HEK293 (cell line): ENCODE results near the gene RGS9.

Experiments used
- CTCF ChIP-seq: fragments of 450-650 bp; formaldehyde crosslinking; IDR thresholded peaks from 2 replicates; pipeline ENCODE4 v1.5.1; 2016; ENCODE audit warnings: missing biosample characterization, missing genetic modification characterization
- SP7 ChIP-seq: fragments of 450-650 bp; formaldehyde crosslinking; IDR thresholded peaks from 2 replicates; pipeline ENCODE4 v1.5.1; 2016; ENCODE audit warnings: missing biosample characterization, missing genetic modification characterization
- TCF7L2 ChIP-seq: IDR thresholded peaks from 2 replicates; pipeline ENCODE4 v1.6.1; 2011; ENCODE audit warnings: low read depth, mild to moderate bottlenecking, inconsistent platforms, low read length, moderate library complexity, borderline replicate concordance
- ZBTB7A ChIP-seq: fragments of 450-650 bp; formaldehyde crosslinking; IDR thresholded peaks from 2 replicates; pipeline ENCODE4 v1.5.1; 2016; ENCODE audit warnings: low read depth, missing biosample characterization, missing genetic modification characterization
- ZNF2 ChIP-seq: fragments of 450-650 bp; formaldehyde crosslinking; IDR thresholded peaks from 2 replicates; pipeline ENCODE4 v1.5.1; 2016; ENCODE audit warnings: missing biosample characterization, missing genetic modification characterization
- ZNF274 ChIP-seq, 2 experiments: fragments of 200-500 bp in 1 of 2; fragments of 450-650 bp in 1 of 2; sonication (Bioruptor generic) in 1 of 2; formaldehyde crosslinking in 1 of 2; IDR thresholded peaks; 2 replicates each; pipeline versions ENCODE4 v1.5.1 to v1.6.1; 2014 to 2016; ENCODE audit warnings: borderline replicate concordance in 1 of 2, inconsistent platforms in 1 of 2, low read length in 1 of 2, missing biosample characterization in 1 of 2, missing genetic modification characterization in 1 of 2
- ZNF433 ChIP-seq: fragments of 450-650 bp; formaldehyde crosslinking; IDR thresholded peaks from 2 replicates; pipeline ENCODE4 v1.5.1; 2016; ENCODE audit warnings: missing biosample characterization, missing genetic modification characterization, low read depth
- ZNF514 ChIP-seq: fragments of 450-650 bp; formaldehyde crosslinking; IDR thresholded peaks from 2 replicates; pipeline ENCODE4 v1.5.1; 2016; ENCODE audit warnings: missing biosample characterization, missing genetic modification characterization

DNA sequence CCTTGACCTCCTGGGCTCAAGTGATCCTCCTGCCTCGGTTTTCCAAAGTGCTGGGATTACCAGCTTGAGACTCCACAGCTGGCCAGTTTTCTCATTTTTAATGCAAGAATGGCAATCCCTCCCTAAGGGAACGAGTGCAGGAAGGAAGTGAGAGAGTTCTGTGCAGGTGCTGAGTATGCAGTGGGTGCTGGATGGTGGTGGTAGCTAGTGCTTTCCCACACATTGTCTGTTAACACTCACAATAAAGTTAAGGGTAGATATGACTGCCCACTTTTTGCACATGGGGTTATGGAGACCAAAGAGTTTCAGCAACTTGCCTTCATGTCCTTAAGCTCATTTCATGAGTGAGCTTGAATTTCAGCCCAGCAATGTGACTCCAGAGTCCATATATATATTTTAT is 18.5 kb downstream of the RGS9 start:
- no peak for TF ChIP-seq CTCF
- TF ChIP-seq ZNF274 (IDR thresholded peaks at IDR 0.05; ENCODE audit: low read length): no peak
- TF ChIP-seq ZNF274 (tag by site-specific recombination; IDR thresholded peaks at IDR 0.05; ENCODE audit: borderline replicate concordance): no peak
- no peak for TF ChIP-seq ZBTB7A
- no peak for TF ChIP-seq SP7 (tag by site-specific recombination)
- no peak for TF ChIP-seq ZNF514
- no peak for TF ChIP-seq ZNF433 (tag by site-specific recombination)
- TF ChIP-seq TCF7L2: no peak
- TF ChIP-seq ZNF2 (tag by site-specific recombination): no peak
